ENCODE measurements around the gene PACS2.
"Not testable (repeated sequence)": the region's sequence is repeated elsewhere in the genome, so short reads cannot be mapped to it uniquely, and the experiment has no call there.

Gene PACS2

GRCh38 chr14:105287249-105288102, 27.1 kb upstream of the PACS2 start:
- no peak for DNase-seq (ENCODE audit: low read depth, low spot score)

GRCh38 chr14:105288936-105289335, 25.6 kb upstream of the PACS2 start:
- DNase-seq (ENCODE audit: low read depth, low spot score): not testable (repeated sequence)

GRCh38 chr14:105290621-105291346, 23.8 kb upstream of the PACS2 start:
- DNase-seq (ENCODE audit: low read depth, low spot score): no peak

- DNase-seq (ENCODE audit: low read depth, low spot score): no peak
Observed at GRCh38 chr14:105292826-105293711, 21.5 kb upstream of the PACS2 start.

- DNase-seq (ENCODE audit: low read depth, low spot score): peak; percentile 77
Observed at GRCh38 chr14:105294142-105294597, 20.4 kb upstream of the PACS2 start.

- DNase-seq (ENCODE audit: low read depth, low spot score): not testable (repeated sequence)
Observed at GRCh38 chr14:105297311-105297710, 17.2 kb upstream of the PACS2 start.

- DNase-seq (ENCODE audit: low read depth, low spot score): no peak
Observed at GRCh38 chr14:105299654-105300541, 14.7 kb upstream of the PACS2 start.

- peak; percentile 97 for DNase-seq (ENCODE audit: low read depth, low spot score)
Observed at GRCh38 chr14:105300542-105301102, 13.9 kb upstream of the PACS2 start, which contains the start of gene BRF1. BRF1 (minus strand) TSS chr14:105301001; CDS start chr14:105300629, 372 bp downstream.

GRCh38 chr14:105301103-105301914, 13.2 kb upstream of the PACS2 start:
- DNase-seq (ENCODE audit: low read depth, low spot score): peak; percentile 98

- DNase-seq (ENCODE audit: low read depth, low spot score): not testable (repeated sequence)
Observed at GRCh38 chr14:105301915-105302249, 12.7 kb upstream of the PACS2 start.

- DNase-seq (ENCODE audit: low read depth, low spot score): no peak
Observed at GRCh38 chr14:105303949-105304348, 10.6 kb upstream of the PACS2 start.

- DNase-seq (ENCODE audit: low read depth, low spot score): no peak
Observed at GRCh38 chr14:105304565-105304964, 10.0 kb upstream of the PACS2 start.

- DNase-seq (ENCODE audit: low read depth, low spot score): no peak
Observed at GRCh38 chr14:105305345-105305744, 9.2 kb upstream of the PACS2 start.

- DNase-seq (ENCODE audit: low read depth, low spot score): no peak
Observed at GRCh38 chr14:105305791-105306190, 8.8 kb upstream of the PACS2 start.

GRCh38 chr14:105307052-105307727, 7.4 kb upstream of the PACS2 start:
- no peak for DNase-seq (ENCODE audit: low read depth, low spot score)

- no peak for DNase-seq (ENCODE audit: low read depth, low spot score)
Observed at GRCh38 chr14:105309371-105309770, 5.2 kb upstream of the PACS2 start.

- no peak for DNase-seq (ENCODE audit: low read depth, low spot score)
Observed at GRCh38 chr14:105311838-105312237, 2.7 kb upstream of the PACS2 start.

GRCh38 chr14:105312973-105313372, 1.6 kb upstream of the PACS2 start:
- DNase-seq (ENCODE audit: low read depth, low spot score): no peak
